A549 (cell line): ENCODE results near the gene XRCC3. TPM values are rescaled to one million over a fixed set of nuclear protein-coding genes. Genes with fewer than 3 reads are reported as not detected.
"Not testable (repeated sequence)": the region's sequence is repeated elsewhere in the genome, so short reads cannot be mapped to it uniquely, and the experiment has no call there.

Experiments used
- ATAC-seq, 2 experiments: fragments of 200-7000 bp in 1 of 2; fragments of >200 bp in 1 of 2; cut with Nextera tagmentation in 1 of 2; cut with Tn5 transposase in 1 of 2; 3 replicates each; pipeline versions ENCODE4 v1.8.0 to v1.9.1; 2018 to 2020; ENCODE audit warnings: mild to moderate bottlenecking in 1 of 2, moderate library complexity in 1 of 2
- CTCF ChIA-PET: fragments of 300-600 bp; sonication (Branson Sonifier 250); formaldehyde crosslinking; extraction: SDS; loops from one replicate; lab custom pipeline; 2021; ENCODE audit warnings: antibody characterized with exemption, inconsistent platforms; lab: Yijun Ruan, JAX
- POLR2A ChIA-PET: fragments of 350-600 bp; formaldehyde crosslinking; extraction: SDS; loops from one replicate; lab custom pipeline; 2021; ENCODE audit warnings: antibody characterized with exemption, inconsistent platforms; lab: Yijun Ruan, JAX
- DNase-seq, 2 experiments: peaks; one replicate each; pipeline versions ENCODE4 v3.0.0 to v3.0.0-alpha.2; 2011 to 2016; ENCODE audit warnings: low read depth in 1 of 2, low spot score in 1 of 2
- FAIRE-seq: peaks from 2 replicates; lab custom pipeline; 2011; peaks lifted over from hg19 to GRCh38; lab: Jason Lieb, UNC
- H3K27ac ChIP-seq, 2 experiments: fragments of >200 bp; sonication (Bioruptor Twin); formaldehyde crosslinking; 3 replicates each; pipeline ENCODE4 v1.5.1; 2016 to 2017
- H3K4me1 ChIP-seq: fragments of >200 bp; sonication (Bioruptor Twin); formaldehyde crosslinking; 3 replicates; pipeline ENCODE4 v1.6.1; 2016
- H3K4me2 ChIP-seq: fragments of >200 bp; sonication (Bioruptor Twin); formaldehyde crosslinking; 3 replicates; pipeline ENCODE4 v1.6.1; 2016
- H3K4me3 ChIP-seq: fragments of >200 bp; sonication (Bioruptor Twin); formaldehyde crosslinking; 3 replicates; pipeline ENCODE4 v1.5.1; 2016
- H3K9me3 ChIP-seq: fragments of >200 bp; sonication (Bioruptor Twin); formaldehyde crosslinking; 3 replicates; pipeline ENCODE4 v1.6.1; 2016
- BCL3 ChIP-seq: fragments of >200 bp; sonication (Bioruptor Twin); formaldehyde crosslinking; IDR thresholded peaks from 3 replicates; pipeline ENCODE4 v1.6.1; 2016
- CHD2 ChIP-seq: fragments of 150-350 bp; IDR thresholded peaks from 2 replicates; pipeline ENCODE4 v1.6.1; 2014; ENCODE audit warnings: low read length; ENCODE audit not compliant: partially characterized antibody
- EHF ChIP-seq: fragments of 250-450 bp; sonication (Bioruptor Pico); IDR thresholded peaks from 2 replicates; pipeline ENCODE4 v1.5.0; 2020; ENCODE audit warnings: mild to moderate bottlenecking
- FOSL2 ChIP-seq, 2 experiments: fragments of 450-650 bp in 1 of 2; fragments of >200 bp in 1 of 2; sonication (Bioruptor Twin) in 1 of 2; formaldehyde crosslinking; IDR thresholded peaks; 2 replicates each; pipeline versions ENCODE4 v1.5.0 to v1.6.1; 2016 to 2020; ENCODE audit warnings: mild to moderate bottlenecking in 1 of 2, moderate library complexity in 1 of 2
- GATA3 ChIP-seq: IDR thresholded peaks from 2 replicates; pipeline ENCODE4 v1.6.1; 2012; ENCODE audit warnings: borderline replicate concordance
- HOXA7 ChIP-seq: fragments of 250-450 bp; sonication (Bioruptor Pico); IDR thresholded peaks from 2 replicates; pipeline ENCODE4 v1.5.0; 2020; ENCODE audit warnings: mild to moderate bottlenecking, moderate library complexity
- HOXB13 ChIP-seq: fragments of 250-450 bp; sonication (Bioruptor Pico); IDR thresholded peaks from 2 replicates; pipeline ENCODE4 v1.5.0; 2020; ENCODE audit warnings: low read depth, mild to moderate bottlenecking, moderate library complexity
- HOXB5 ChIP-seq: fragments of 250-450 bp; sonication (Bioruptor Pico); IDR thresholded peaks from 2 replicates; pipeline ENCODE4 v1.5.0; 2020; ENCODE audit warnings: mild to moderate bottlenecking, moderate library complexity
- JUNB ChIP-seq: fragments of >200 bp; sonication (Bioruptor Twin); formaldehyde crosslinking; IDR thresholded peaks from 2 replicates; pipeline ENCODE4 v1.6.1; 2016
- KDM1A ChIP-seq: fragments of 200-600 bp; sonication (generic); IDR thresholded peaks from 2 replicates; pipeline ENCODE4 v1.6.1; 2016; ENCODE audit warnings: low read depth, mild to moderate bottlenecking
- KDM5A ChIP-seq: fragments of 200-600 bp; sonication (generic); IDR thresholded peaks from 2 replicates; pipeline ENCODE4 v1.6.1; 2016; ENCODE audit warnings: antibody characterized with exemption, mild to moderate bottlenecking
- MAFK ChIP-seq: fragments of 450-650 bp; IDR thresholded peaks from 2 replicates; pipeline ENCODE4 v1.6.1; 2014; ENCODE audit not compliant: partially characterized antibody
- MAZ ChIP-seq: fragments of 150-350 bp; IDR thresholded peaks from 2 replicates; pipeline ENCODE4 v1.6.1; 2014; ENCODE audit warnings: antibody characterized with exemption, low read depth, low read length, borderline replicate concordance
- POLR2A ChIP-seq: IDR thresholded peaks from 2 replicates; pipeline ENCODE4 v1.6.1; 2012; ENCODE audit warnings: mild to moderate bottlenecking, low read length
- RAD21 ChIP-seq, 2 experiments: fragments of >200 bp in 1 of 2; sonication (Bioruptor Twin) in 1 of 2; formaldehyde crosslinking in 1 of 2; IDR thresholded peaks in 1 of 2; conservative IDR thresholded peaks in 1 of 2; 2 replicates in 1 of 2; 3 replicates in 1 of 2; pipeline ENCODE4 v1.6.1; 2012 to 2018; ENCODE audit warnings: inconsistent platforms in 1 of 2
- RARB ChIP-seq: fragments of 250-450 bp; sonication (Bioruptor Pico); IDR thresholded peaks from 2 replicates; pipeline ENCODE4 v1.8.0; 2021; ENCODE audit warnings: mild to moderate bottlenecking, moderate library complexity
- REST ChIP-seq: fragments of 200-600 bp; sonication (generic); IDR thresholded peaks from 2 replicates; pipeline ENCODE4 v1.6.1; 2016; ENCODE audit warnings: antibody characterized with exemption, mild to moderate bottlenecking, moderate library complexity
- TFCP2L1 ChIP-seq: fragments of 250-450 bp; sonication (Bioruptor Pico); IDR thresholded peaks from 2 replicates; pipeline ENCODE4 v1.5.0; 2021; ENCODE audit warnings: mild to moderate bottlenecking
- ZFP36 ChIP-seq: fragments of 450-650 bp; IDR thresholded peaks from 2 replicates; pipeline ENCODE4 v1.6.1; 2014; ENCODE audit warnings: borderline replicate concordance; ENCODE audit not compliant: partially characterized antibody
- ZNF302 ChIP-seq: fragments of 250-450 bp; sonication (Bioruptor Pico); IDR thresholded peaks from 2 replicates; pipeline ENCODE4 v1.9.0; 2021; ENCODE audit warnings: inconsistent platforms, mild to moderate bottlenecking, moderate library complexity
- ZSCAN20 ChIP-seq: fragments of 250-450 bp; sonication (Bioruptor Pico); IDR thresholded peaks from 2 replicates; pipeline ENCODE4 v1.8.0; 2022; ENCODE audit warnings: mild to moderate bottlenecking, moderate library complexity
- WGBS: methylation state at CpG from one replicate; pipeline ENCODE4 v1.1.6; 2017; ENCODE audit errors: missing lambda C conversion rate; 5-methylcytosine and 5-hydroxymethylcytosine counted together
- polyA plus RNA-seq, 4 experiments: library from polyadenylated mRNA; depleted of rRNA in 3 of 4; stranded (reverse); fragments of >200 nt; fragmentation: RNase III in 1 of 4; extraction: RNeasy Plus Mini Kit Qiagen cat#74134 plus additional on column Dnase treatment in 1 of 4; gene quantifications; 2 replicates in 3 of 4; 3 replicates in 1 of 4; pipeline ENCODE4 v1.2.3, GENCODE V29; 2011 to 2017
- TF ChIP-seq, protein P1 (sequence below): fragments of 250-450 bp; sonication (Bioruptor Pico); IDR thresholded peaks from 2 replicates; pipeline ENCODE4 v1.5.0; 2021; ENCODE audit warnings: mild to moderate bottlenecking, moderate library complexity, borderline replicate concordance

XRCC3 gene
- polyA plus RNA-seq, 2 of the 4 experiments (the other 2 are of a cell fraction) = 23.0 to 28.1 TPM

GRCh38 chr14:103692159-103692558, 23.1 kb downstream of the XRCC3 start:
- no peak overlapping the region for H3K27ac ChIP-seq
- no peaks in the 10 kb centered on the region for H3K9me3 ChIP-seq
- H3K4me1 ChIP-seq = peaks cover 10% of the 10 kb centered on the region; the same call in 2 of the 3 replicates
- CTCF ChIA-PET = interaction anchor here (0.9 to 1.2 kb wide), 2 partner anchors 12 to 25 kb away, joined by 3 to 4 read pairs; no protein-coding TSS in a partner anchor
- TF ChIP-seq EHF (CRISPR knock-in tag) (no peak), RARB (CRISPR knock-in tag) (no peak), FOSL2 (IDR thresholded peaks at IDR 0.05) (no peak), FOSL2 (CRISPR knock-in tag; IDR thresholded peaks at IDR 0.05) (no peak), MAZ (no peak), GATA3 (no peak), KDM1A (no peak), RAD21 (conservative IDR thresholded peaks at IDR 0.05 in 1 of 2, IDR thresholded peaks at IDR 0.05 in 1 of 2) (no peak), HOXB5 (no peak), MAFK (no peak), JUNB (no peak), CHD2 (no peak), ZNF302 (no peak), ZFP36 (no peak), POLR2A (no peak), BCL3 (no peak), TFCP2L1 (CRISPR knock-in tag) (no peak), HOXB13 (CRISPR knock-in tag) (no peak)
- TF ChIP-seq, protein P1, sequence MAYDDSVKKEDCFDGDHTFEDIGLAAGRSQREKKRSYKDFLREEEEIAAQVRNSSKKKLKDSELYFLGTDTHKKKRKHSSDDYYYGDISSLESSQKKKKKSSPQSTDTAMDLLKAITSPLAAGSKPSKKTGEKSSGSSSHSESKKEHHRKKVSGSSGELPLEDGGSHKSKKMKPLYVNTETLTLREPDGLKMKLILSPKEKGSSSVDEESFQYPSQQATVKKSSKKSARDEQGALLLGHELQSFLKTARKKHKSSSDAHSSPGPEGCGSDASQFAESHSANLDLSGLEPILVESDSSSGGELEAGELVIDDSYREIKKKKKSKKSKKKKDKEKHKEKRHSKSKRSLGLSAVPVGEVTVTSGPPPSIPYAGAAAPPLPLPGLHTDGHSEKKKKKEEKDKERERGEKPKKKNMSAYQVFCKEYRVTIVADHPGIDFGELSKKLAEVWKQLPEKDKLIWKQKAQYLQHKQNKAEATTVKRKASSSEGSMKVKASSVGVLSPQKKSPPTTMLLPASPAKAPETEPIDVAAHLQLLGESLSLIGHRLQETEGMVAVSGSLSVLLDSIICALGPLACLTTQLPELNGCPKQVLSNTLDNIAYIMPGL (CRISPR knock-in tag) = no peak
- POLR2A ChIA-PET = no interaction called here
- WGBS = 92% methylated on average over 17 of the region's 17 CpGs
- DNase-seq = no peak
- FAIRE-seq = no peak
- H3K4me2 ChIP-seq = no peak overlapping the region
- no peak for ATAC-seq
- no peak overlapping the region for H3K4me3 ChIP-seq

- H3K4me3 ChIP-seq, POLR2A ChIA-PET, DNase-seq, H3K9me3 ChIP-seq, ATAC-seq, H3K4me2 ChIP-seq, H3K4me1 ChIP-seq, FAIRE-seq, H3K27ac ChIP-seq: not testable (repeated sequence)
- CTCF ChIA-PET = interaction anchor here (0.9 to 1.2 kb wide), 4 partner anchors 12 to 24 kb away, joined by 3 to 4 read pairs (median 4); no protein-coding TSS in a partner anchor
- 92% methylated on average over 5 of the region's 5 CpGs for WGBS
Observed at GRCh38 chr14:103691655-103692054, 23.6 kb downstream of the XRCC3 start.

DNA sequence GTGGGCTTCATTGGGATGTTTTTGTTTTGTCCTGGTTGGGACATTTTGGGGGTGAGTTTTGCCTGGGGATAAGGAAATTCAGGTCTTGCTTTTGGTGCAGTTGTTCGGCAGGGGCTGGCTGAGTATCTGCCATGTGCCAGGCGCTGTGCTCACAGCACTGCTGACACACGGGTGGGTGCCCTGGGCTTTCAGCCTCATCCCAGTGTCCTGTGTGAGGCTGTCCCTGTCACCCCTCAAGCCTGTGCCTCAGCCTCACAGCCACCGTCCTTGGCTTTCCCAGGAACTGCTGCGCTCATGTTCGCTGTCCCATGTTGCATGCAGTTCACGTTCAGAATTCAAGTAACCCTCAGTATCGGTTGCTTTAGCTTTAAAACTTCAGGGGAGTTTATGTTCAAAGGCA, 24.9 kb downstream of the XRCC3 start:
- no peak for ATAC-seq
- FAIRE-seq = no peak
- TF ChIP-seq ZSCAN20 (CRISPR knock-in tag) (no peak), REST (no peak), RAD21 (conservative IDR thresholded peaks at IDR 0.05 in 1 of 2, IDR thresholded peaks at IDR 0.05 in 1 of 2) (no peak), HOXA7 (CRISPR knock-in tag) (no peak), KDM5A (no peak), GATA3 (no peak)
- TF ChIP-seq, all 56 proteins: peak for 0

More for the DNA sequence above, 24.9 kb downstream of the XRCC3 start:
- no peak overlapping the region for H3K4me3 ChIP-seq
- ChIA-PET POLR2A (no interaction called here), CTCF (interaction anchor here (1.2 kb wide), 2 partner anchors 22 to 118 kb away, joined by 3 to 5 read pairs; no protein-coding TSS in a partner anchor)
- WGBS = 92% methylated on average over 8 of the region's 8 CpGs
- H3K27ac ChIP-seq = no peak overlapping the region
- H3K4me1 ChIP-seq = peaks cover 10% of the 10 kb centered on the region; the same call in 2 of the 3 replicates
- no peak for DNase-seq
- H3K9me3 ChIP-seq = no peaks in the 10 kb centered on the region
- H3K4me2 ChIP-seq = no peak overlapping the region
